Liver (tissue), 9 donors: ENCODE results near the gene IL12RB2. TPM values are rescaled to one million over a fixed set of nuclear protein-coding genes. Genes with fewer than 3 reads are reported as not detected.
"Not testable (repeated sequence)": the region's sequence is repeated elsewhere in the genome, so short reads cannot be mapped to it uniquely, and the experiment has no call there.

ENCODE experiments used
- DNase-seq: peaks from one replicate; pipeline ENCODE4 v3.0.0-alpha.2; 2017; ENCODE audit warnings: low spot score
- H3K27ac ChIP-seq, 2 donors: one replicate each; pipeline ENCODE4 v1.7.0; 2013; ENCODE audit warnings: inconsistent platforms in 2 of 2, low read length in 2 of 2, control low read depth in 1 of 2, low read depth in 1 of 2, mild to moderate bottlenecking in 1 of 2
- H3K27me3 ChIP-seq, 4 donors: one replicate each; pipeline versions ENCODE4 v1.6.1 to v1.7.0; 2013; ENCODE audit warnings: low read length in 3 of 4, inconsistent platforms in 1 of 4, mild to moderate bottlenecking in 1 of 4, moderate library complexity in 1 of 4; ENCODE audit not compliant: control insufficient read depth in 4 of 4, insufficient read depth in 4 of 4
- H3K36me3 ChIP-seq, 4 donors: one replicate each; pipeline versions ENCODE4 v1.6.1 to v1.7.0; 2013; ENCODE audit warnings: low read length in 3 of 4, mild to moderate bottlenecking in 3 of 4, low read depth in 1 of 4, moderate library complexity in 1 of 4; ENCODE audit not compliant: control insufficient read depth in 4 of 4, insufficient read depth in 3 of 4
- H3K4me1 ChIP-seq, 4 donors: one replicate each; pipeline versions ENCODE4 v1.6.1 to v1.7.0; 2013; ENCODE audit warnings: low read length in 3 of 4, mild to moderate bottlenecking in 3 of 4, moderate library complexity in 1 of 4; ENCODE audit not compliant: control insufficient read depth in 4 of 4, insufficient read depth in 4 of 4
- H3K4me3 ChIP-seq, 3 donors: one replicate each; pipeline versions ENCODE4 v1.6.1 to v1.7.0; 2013; ENCODE audit warnings: low read length in 3 of 3, control low read depth in 1 of 3, low read depth in 1 of 3, mild to moderate bottlenecking in 1 of 3
- H3K9ac ChIP-seq, 2 donors: one replicate each; pipeline ENCODE4 v1.7.0; 2013; ENCODE audit warnings: low read length in 2 of 2, mild to moderate bottlenecking in 2 of 2, moderate library complexity in 2 of 2, control low read depth in 1 of 2, low read depth in 1 of 2
- H3K9me3 ChIP-seq, 4 donors: one replicate each; pipeline versions ENCODE4 v1.6.1 to v1.7.0; 2013; ENCODE audit warnings: low read length in 3 of 4; ENCODE audit not compliant: control insufficient read depth in 4 of 4
- CTCF ChIP-seq: fragments of 150-350 bp; IDR thresholded peaks from 2 replicates; pipeline ENCODE4 v1.5.1; 2017; ENCODE audit warnings: improper control_type of control experiment, low read depth, low read length; ENCODE audit not compliant: missing input control
- EGR1 ChIP-seq, 2 donors: IDR thresholded peaks; 2 replicates each; pipeline ENCODE4 v1.6.1; 2016 to 2018; ENCODE audit warnings: antibody characterized with exemption in 2 of 2, low read depth in 2 of 2
- FOXA1 ChIP-seq: IDR thresholded peaks from 2 replicates; pipeline ENCODE4 v1.6.1; 2016; ENCODE audit warnings: antibody characterized with exemption
- FOXA2 ChIP-seq: IDR thresholded peaks from 2 replicates; pipeline ENCODE4 v1.6.1; 2016; ENCODE audit warnings: antibody characterized with exemption
- GABPA ChIP-seq, 2 donors: IDR thresholded peaks in 1 of 2; conservative IDR thresholded peaks in 1 of 2; 2 replicates each; pipeline ENCODE4 v1.6.1; 2016; ENCODE audit warnings: antibody characterized with exemption in 2 of 2, mild to moderate bottlenecking in 1 of 2, moderate library complexity in 1 of 2
- HNF4A ChIP-seq, 2 donors: conservative IDR thresholded peaks; 2 replicates each; pipeline ENCODE4 v1.6.1; 2016; ENCODE audit warnings: antibody characterized with exemption in 2 of 2, mild to moderate bottlenecking in 2 of 2
- HNF4G ChIP-seq: IDR thresholded peaks from 2 replicates; pipeline ENCODE4 v1.6.1; 2016; ENCODE audit warnings: antibody characterized with exemption
- JUND ChIP-seq, 2 donors: IDR thresholded peaks; 2 replicates each; pipeline ENCODE4 v1.6.1; 2016; ENCODE audit warnings: antibody characterized with exemption in 2 of 2
- NR2F2 ChIP-seq: IDR thresholded peaks from 2 replicates; pipeline ENCODE4 v1.6.1; 2016; ENCODE audit warnings: antibody characterized with exemption
- RAD21 ChIP-seq, 2 donors: IDR thresholded peaks; 2 replicates each; pipeline ENCODE4 v1.6.1; 2016; ENCODE audit warnings: antibody characterized with exemption in 2 of 2, mild to moderate bottlenecking in 2 of 2
- REST ChIP-seq: IDR thresholded peaks from 2 replicates; pipeline ENCODE4 v1.6.1; 2016; ENCODE audit warnings: antibody characterized with exemption, mild to moderate bottlenecking
- RXRA ChIP-seq, 2 donors: IDR thresholded peaks; 2 replicates each; pipeline ENCODE4 v1.6.1; 2017 to 2018; ENCODE audit warnings: antibody characterized with exemption in 2 of 2, mild to moderate bottlenecking in 1 of 2
- SP1 ChIP-seq: IDR thresholded peaks from 2 replicates; pipeline ENCODE4 v1.6.1; 2018; ENCODE audit warnings: antibody characterized with exemption, mild to moderate bottlenecking
- TAF1 ChIP-seq: conservative IDR thresholded peaks from 2 replicates; pipeline ENCODE4 v1.6.1; 2016; ENCODE audit warnings: antibody characterized with exemption, mild to moderate bottlenecking
- WGBS: extraction: QIAGEN DNeasy Blood & Tissue Kit; methylation state at CpG from one replicate; pipeline ENCODE4 v1.1.7; 2013; 5-methylcytosine and 5-hydroxymethylcytosine counted together
- polyA plus RNA-seq, 2 donors: library from polyadenylated mRNA; stranded (reverse) in 1 of 2; unstranded in 1 of 2; fragments of 200-250 nt in 1 of 2; fragments of >200 nt in 1 of 2; fragmentation: Nextera tagmentation in 1 of 2; extraction: Ambion mirVana in 1 of 2; gene quantifications; one replicate each; pipeline versions ENCODE4 v1.2.1 to v1.2.3, GENCODE V29; 2013 to 2015
- total RNA-seq, 2 donors: library from RNA; depleted of rRNA; stranded (reverse); fragments of >200 nt; gene quantifications; one replicate each; pipeline ENCODE4 v1.2.3, GENCODE V29; 2014
- donor health status: healthy.
- donor health status: healthy.
- donor health status: healthy.
- donor health status: healthy.
- donor health status: healthy.

Gene IL12RB2
- total and polyA plus RNA-seq, 4 donors = 0.06 to 1.3 (median 0.58) TPM

GRCh38 chr1:67399199-67399993, 91.7 kb downstream of the IL12RB2 start:
- peaks cover 0 to 18% (median 8%) of the 10 kb centered on the region in 4 donors for H3K36me3 ChIP-seq
- DNase-seq = no peak
- TF ChIP-seq CTCF (no peak), FOXA1 (no peak), REST (no peak), RXRA (IDR thresholded peaks at IDR 0.05) (no peak), SP1 (no peak), GABPA (IDR thresholded peaks at IDR 0.05 in 1 of 2, conservative IDR thresholded peaks at IDR 0.05 in 1 of 2) (no peak), HNF4A (conservative IDR thresholded peaks at IDR 0.05) (no peak), RAD21 (IDR thresholded peaks at IDR 0.05) (no peak), HNF4G (no peak), EGR1 (IDR thresholded peaks at IDR 0.05; ENCODE audit: low read depth in 2 of 2) (no peak), NR2F2 (no peak), JUND (IDR thresholded peaks at IDR 0.05) (no peak), TAF1 (no peak), FOXA2 (no peak)
- no peak overlapping the region for H3K27ac ChIP-seq
- no peaks in the 10 kb centered on the region for H3K4me1 ChIP-seq
- no peak overlapping the region for H3K4me3 ChIP-seq
- no peaks in the 10 kb centered on the region for H3K27me3 ChIP-seq
- no peaks in the 10 kb centered on the region for H3K9me3 ChIP-seq
- WGBS = 81% methylated on average over 7 of the region's 7 CpGs
- no peak overlapping the region for H3K9ac ChIP-seq

GRCh38 chr1:67400029-67400786, 92.5 kb downstream of the IL12RB2 start:
- not testable (repeated sequence) for H3K4me3 ChIP-seq, DNase-seq, H3K4me1 ChIP-seq, H3K9ac ChIP-seq, H3K27me3 ChIP-seq, H3K9me3 ChIP-seq, H3K27ac ChIP-seq
- WGBS = 96% methylated on average over 12 of the region's 12 CpGs
- peaks cover 0 to 14% (median 8%) of the 10 kb centered on the region in 4 donors for H3K36me3 ChIP-seq
